Epithelial cell of proximal tubule (primary cell): ENCODE measurements around the gene CCDC178. TPM values are rescaled to one million over a fixed set of nuclear protein-coding genes. Genes with fewer than 3 reads are reported as not detected.

Experiments
- DNase-seq: peaks from one replicate; pipeline ENCODE4 v3.0.0-alpha.2; 2011; ENCODE audit warnings: low read depth
- H3K4me3 ChIP-seq: 2 replicates; pipeline ENCODE4 v1.5.1; 2011; ENCODE audit warnings: low read depth, mild to moderate bottlenecking, low read length
- total RNA-seq: library from RNA; depleted of rRNA; stranded (reverse); fragments of >200 nt; gene quantifications from 2 replicates; pipeline ENCODE4 v1.2.3, GENCODE V29; 2015
- TF ChIP-seq, protein P1 (sequence below): conservative IDR thresholded peaks from 2 replicates; pipeline ENCODE4 v1.5.1; 2012; ENCODE audit warnings: low read depth, mild to moderate bottlenecking, low read length

CCDC178 gene
- total RNA-seq, 1 donor from 2014 or later: not detected

DNA sequence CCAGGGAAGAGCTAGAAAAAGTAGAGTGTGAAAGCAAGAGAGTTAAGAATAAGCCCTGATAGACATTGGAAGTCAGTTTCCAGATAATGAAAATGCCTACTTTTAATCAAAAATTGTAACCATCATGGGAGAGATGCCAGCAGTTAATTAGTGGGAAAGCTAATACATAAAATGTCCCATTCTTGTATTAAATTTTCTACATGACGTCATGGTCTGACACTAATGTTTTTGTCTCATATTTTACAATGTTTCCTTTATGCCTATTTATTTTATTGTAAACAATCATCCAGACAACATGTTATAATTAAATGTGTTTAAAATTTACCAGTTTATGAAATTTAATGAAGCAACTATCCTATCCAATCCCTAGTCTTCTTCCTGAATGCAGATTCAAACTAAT lies 26.3 kb upstream of the CCDC178 start:
- H3K4me3 ChIP-seq: no peak overlapping the region
- TF ChIP-seq, protein P1, sequence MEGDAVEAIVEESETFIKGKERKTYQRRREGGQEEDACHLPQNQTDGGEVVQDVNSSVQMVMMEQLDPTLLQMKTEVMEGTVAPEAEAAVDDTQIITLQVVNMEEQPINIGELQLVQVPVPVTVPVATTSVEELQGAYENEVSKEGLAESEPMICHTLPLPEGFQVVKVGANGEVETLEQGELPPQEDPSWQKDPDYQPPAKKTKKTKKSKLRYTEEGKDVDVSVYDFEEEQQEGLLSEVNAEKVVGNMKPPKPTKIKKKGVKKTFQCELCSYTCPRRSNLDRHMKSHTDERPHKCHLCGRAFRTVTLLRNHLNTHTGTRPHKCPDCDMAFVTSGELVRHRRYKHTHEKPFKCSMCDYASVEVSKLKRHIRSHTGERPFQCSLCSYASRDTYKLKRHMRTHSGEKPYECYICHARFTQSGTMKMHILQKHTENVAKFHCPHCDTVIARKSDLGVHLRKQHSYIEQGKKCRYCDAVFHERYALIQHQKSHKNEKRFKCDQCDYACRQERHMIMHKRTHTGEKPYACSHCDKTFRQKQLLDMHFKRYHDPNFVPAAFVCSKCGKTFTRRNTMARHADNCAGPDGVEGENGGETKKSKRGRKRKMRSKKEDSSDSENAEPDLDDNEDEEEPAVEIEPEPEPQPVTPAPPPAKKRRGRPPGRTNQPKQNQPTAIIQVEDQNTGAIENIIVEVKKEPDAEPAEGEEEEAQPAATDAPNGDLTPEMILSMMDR: no peak
- no peak for DNase-seq

DNA sequence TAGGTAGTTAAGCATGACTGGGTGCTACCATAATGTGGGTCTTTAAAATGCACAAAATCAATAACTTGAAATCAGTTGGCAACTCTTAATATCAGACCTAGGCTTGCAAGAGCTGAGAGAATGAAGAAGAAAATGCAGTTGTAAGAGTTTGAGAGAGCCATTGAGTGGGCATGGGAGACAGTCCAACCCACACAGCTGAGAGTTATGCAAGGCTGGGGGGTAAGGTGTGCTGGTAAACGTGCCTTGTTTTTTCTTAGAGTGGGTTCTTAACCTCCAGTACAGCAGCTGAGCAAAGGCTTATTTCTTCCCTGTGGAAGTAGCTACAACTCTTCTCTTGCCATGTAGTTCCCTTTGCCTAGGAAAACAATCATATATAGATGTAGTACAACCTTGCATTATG lies 20.2 kb upstream of the CCDC178 start:
- no peak overlapping the region for H3K4me3 ChIP-seq
- TF ChIP-seq, protein P1: no peak
- DNase-seq: no peak

DNA sequence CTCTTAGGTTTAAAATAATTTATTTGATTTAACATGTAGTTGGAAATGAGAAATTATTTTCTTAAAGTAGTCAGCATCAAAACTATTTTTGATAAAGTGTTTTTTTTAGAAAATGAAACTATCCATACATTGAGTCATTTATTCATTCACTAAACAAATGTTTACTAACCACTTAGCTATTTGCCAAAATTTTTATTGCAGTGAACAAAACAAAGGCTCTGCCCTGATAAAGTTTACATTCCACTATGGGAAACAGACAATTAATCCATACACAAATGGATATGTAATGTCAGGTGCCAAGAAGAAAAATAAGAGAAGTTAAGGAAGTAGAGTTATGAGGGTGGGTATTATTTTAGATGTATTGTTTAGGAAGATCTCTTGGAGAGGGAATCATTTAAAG lies 19.1 kb upstream of the CCDC178 start:
- no peak for DNase-seq
- TF ChIP-seq, protein P1: no peak
- no peak overlapping the region for H3K4me3 ChIP-seq

DNA sequence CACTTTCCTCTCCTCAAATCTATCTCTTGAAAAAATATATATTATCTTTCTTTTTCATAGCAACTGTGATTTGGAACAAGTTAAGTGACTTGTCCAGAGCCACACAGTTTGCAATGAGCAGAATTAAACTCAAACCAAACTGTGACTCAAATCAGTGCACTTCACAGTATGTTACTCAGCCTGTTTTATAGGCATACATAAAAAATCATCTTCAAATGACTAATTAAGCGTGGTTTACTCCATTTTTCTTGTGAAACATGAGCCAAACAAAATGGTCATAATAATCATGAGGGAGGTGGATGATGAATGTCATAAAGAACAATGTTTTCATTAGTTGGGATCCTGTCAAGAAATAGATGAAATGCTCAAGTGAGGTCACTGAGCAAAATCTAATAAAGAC lies 6.1 kb upstream of the CCDC178 start:
- H3K4me3 ChIP-seq: no peak overlapping the region
- DNase-seq: no peak
- TF ChIP-seq, protein P1: no peak

DNA sequence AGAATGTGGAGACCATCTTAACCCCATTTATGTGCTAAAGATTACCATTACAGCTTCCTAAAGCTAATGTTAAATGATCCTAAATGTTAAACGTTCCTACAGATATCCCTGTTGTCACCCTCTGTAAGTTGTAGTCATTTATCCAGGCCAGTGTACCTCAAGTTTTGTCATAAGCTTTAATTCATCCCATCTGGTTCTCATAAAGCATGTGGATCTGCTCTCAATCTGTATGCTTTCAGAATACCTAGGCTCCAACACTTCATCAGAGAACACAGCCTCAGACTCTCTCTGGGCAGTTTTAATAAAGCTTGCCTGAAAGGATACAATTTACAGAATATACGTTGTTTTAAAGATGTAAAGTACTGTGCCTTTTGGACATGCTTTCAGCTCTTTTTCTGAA lies 4.2 kb upstream of the CCDC178 start:
- TF ChIP-seq, protein P1: no peak
- no peak for DNase-seq
- no peak overlapping the region for H3K4me3 ChIP-seq

DNA sequence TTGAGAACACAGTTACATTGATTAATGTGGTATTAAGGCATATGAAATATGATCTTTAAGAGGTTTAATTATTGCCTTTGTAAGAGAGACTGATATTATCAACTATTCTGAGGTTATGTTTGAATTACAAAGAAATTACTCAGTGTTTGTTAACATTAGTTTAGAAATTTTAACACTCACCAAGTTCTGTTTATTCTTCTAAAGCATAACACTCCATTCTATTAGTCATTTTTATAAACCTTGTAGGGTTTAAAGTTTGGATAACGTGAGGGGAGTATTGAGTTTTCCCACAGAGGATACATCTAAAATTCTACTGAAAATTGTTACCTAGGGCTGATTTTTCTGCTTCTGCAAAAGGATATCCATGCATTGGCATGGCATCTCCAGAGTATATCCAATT lies 7.7 kb downstream of the CCDC178 start:
- TF ChIP-seq, protein P1: no peak
- no peak for DNase-seq
- H3K4me3 ChIP-seq: no peak overlapping the region

DNA sequence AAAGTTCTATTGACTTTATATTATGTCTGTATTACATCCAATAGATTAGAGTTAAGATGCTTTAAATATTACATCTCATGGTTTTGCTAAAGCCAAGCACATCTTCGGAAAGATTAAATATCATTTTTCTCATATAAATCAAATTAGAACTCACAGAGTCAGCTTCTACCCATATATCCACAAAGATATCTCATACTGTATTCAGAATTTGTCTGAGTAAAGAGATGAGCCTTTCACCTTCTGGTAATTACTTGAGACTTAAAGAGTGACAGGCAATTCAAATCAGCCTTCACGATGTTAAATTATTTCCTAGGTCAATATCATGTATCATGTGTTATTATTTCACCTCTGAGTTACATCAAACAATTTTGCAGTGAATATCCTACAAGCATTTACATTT lies 13.0 kb downstream of the CCDC178 start:
- H3K4me3 ChIP-seq: no peak overlapping the region
- no peak for DNase-seq
- TF ChIP-seq, protein P1: no peak
